Neural crest cell (in vitro differentiated cells): ENCODE results near the gene ROBO1. TPM values are rescaled to one million over a fixed set of nuclear protein-coding genes. Genes with fewer than 3 reads are reported as not detected.
"Not testable (repeated sequence)": the region's sequence is repeated elsewhere in the genome, so short reads cannot be mapped to it uniquely, and the experiment has no call there.

Source experiments
- DNase-seq: peaks from one replicate; pipeline ENCODE4 v3.0.0; 2021; ENCODE audit warnings: low read depth, mixed read lengths, low spot score
- H3K27ac Mint-ChIP-seq: one replicate; pipeline ENCODE4 v1.8.0; 2021; ENCODE audit warnings: mild to moderate bottlenecking, mixed read lengths; ENCODE audit not compliant: unreplicated experiment
- H3K27me3 Mint-ChIP-seq: 2 replicates; pipeline ENCODE4 v1.8.0; 2021; ENCODE audit warnings: low read depth, mild to moderate bottlenecking, mixed read lengths
- H3K36me3 Mint-ChIP-seq: 2 replicates; pipeline ENCODE4 v1.8.0; 2021; ENCODE audit warnings: low read depth, mild to moderate bottlenecking, mixed read lengths
- H3K4me1 Mint-ChIP-seq: 2 replicates; pipeline ENCODE4 v1.8.0; 2021; ENCODE audit warnings: mixed read lengths
- H3K4me3 Mint-ChIP-seq: one replicate; pipeline ENCODE4 v1.8.0; 2021; ENCODE audit warnings: mild to moderate bottlenecking, mixed read lengths
- H3K9me3 Mint-ChIP-seq: 2 replicates; pipeline ENCODE4 v1.8.0; 2021; ENCODE audit warnings: mixed read lengths
- total RNA-seq: library from RNA; stranded (reverse); gene quantifications from 2 replicates; pipeline ENCODE4 v1.2.1, GENCODE V29; 2021
- TF ChIP-seq, protein P1 (sequence below): fragments of 200-600 bp; sonication (generic); conservative IDR thresholded peaks from 2 replicates; pipeline ENCODE4 v1.5.0; 2021; ENCODE audit warnings: antibody characterized with exemption, mild to moderate bottlenecking

ROBO1 gene
- total RNA-seq, 1 donor from 2014 or later = 88.7 TPM

DNA sequence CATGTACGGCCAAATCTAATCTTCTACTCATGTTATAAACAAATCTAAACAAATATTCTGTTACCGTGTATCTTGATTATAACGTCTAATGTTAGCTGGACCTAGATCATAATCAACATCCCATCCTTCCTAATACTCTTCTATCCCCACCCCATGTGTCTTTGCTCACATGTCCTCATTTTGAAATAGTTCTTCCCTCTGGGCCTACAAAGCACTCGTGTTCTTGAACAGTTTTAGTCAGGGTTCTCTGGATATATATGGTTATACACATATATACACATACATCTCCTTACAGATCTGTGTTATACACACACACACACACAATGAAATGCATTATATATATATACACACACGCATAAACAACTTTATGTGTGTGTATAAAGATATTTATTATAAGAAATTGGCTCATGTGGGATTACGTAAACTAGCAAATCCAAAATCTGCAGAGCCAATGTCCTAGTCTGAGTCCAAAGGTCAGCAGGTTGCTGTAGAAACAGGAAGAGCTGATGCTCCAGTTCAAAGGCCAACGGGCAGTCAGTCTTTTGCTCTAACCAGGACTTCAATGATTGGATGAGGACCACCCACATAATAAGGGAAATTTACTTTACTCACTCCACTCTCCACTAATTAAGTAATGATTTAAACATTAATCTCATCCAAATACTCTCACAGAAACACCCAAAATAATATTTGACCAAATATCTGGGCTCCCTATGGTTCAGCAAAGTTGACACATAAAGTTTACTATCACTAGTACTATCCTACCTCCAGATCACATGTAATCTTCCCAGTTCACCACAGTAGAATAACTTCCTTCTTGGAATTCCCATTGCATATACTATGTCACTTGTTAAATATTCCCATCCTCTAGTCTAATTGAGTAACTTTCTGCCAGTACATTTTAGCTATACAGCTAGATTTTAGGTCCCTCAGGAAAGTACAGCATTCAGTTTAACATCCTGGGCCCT lies 450.0 kb downstream of the ROBO1 start:
- Mint-ChIP-seq H3K4me1 (no peaks in the 10 kb centered on the region), H3K27ac (no peak overlapping the region), H3K4me3 (no peak overlapping the region), H3K36me3 (no peaks in the 10 kb centered on the region), H3K9me3 (no peaks in the 10 kb centered on the region), H3K27me3 (no peaks in the 10 kb centered on the region)
- TF ChIP-seq, protein P1, sequence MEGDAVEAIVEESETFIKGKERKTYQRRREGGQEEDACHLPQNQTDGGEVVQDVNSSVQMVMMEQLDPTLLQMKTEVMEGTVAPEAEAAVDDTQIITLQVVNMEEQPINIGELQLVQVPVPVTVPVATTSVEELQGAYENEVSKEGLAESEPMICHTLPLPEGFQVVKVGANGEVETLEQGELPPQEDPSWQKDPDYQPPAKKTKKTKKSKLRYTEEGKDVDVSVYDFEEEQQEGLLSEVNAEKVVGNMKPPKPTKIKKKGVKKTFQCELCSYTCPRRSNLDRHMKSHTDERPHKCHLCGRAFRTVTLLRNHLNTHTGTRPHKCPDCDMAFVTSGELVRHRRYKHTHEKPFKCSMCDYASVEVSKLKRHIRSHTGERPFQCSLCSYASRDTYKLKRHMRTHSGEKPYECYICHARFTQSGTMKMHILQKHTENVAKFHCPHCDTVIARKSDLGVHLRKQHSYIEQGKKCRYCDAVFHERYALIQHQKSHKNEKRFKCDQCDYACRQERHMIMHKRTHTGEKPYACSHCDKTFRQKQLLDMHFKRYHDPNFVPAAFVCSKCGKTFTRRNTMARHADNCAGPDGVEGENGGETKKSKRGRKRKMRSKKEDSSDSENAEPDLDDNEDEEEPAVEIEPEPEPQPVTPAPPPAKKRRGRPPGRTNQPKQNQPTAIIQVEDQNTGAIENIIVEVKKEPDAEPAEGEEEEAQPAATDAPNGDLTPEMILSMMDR = no peak
- DNase-seq = no peak

DNA sequence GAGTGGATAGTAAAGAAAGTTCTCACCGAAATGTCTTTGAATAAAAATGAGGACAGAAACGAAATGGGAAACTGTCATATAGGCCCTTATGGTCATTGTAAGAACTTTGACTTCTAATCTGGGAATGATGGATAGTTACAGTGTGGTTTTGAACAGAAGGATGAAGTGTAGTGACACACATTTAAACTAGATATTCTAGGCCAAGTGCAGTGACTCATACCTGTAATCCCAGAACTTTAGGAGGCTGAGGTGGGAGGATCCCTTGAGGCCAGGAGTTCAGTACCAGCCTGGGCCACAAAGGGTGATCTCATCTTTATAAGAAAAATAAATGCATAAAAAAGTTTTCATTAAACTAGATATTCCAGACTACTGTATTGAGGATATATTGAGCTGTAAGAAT lies 452.8 kb downstream of the ROBO1 start:
- Mint-ChIP-seq H3K4me1 (no peaks in the 10 kb centered on the region), H3K4me3 (no peak overlapping the region), H3K36me3 (no peaks in the 10 kb centered on the region), H3K27me3 (no peaks in the 10 kb centered on the region), H3K9me3 (no peaks in the 10 kb centered on the region), H3K27ac (no peak overlapping the region)
- TF ChIP-seq, protein P1 = no peak
- DNase-seq = no peak

DNA sequence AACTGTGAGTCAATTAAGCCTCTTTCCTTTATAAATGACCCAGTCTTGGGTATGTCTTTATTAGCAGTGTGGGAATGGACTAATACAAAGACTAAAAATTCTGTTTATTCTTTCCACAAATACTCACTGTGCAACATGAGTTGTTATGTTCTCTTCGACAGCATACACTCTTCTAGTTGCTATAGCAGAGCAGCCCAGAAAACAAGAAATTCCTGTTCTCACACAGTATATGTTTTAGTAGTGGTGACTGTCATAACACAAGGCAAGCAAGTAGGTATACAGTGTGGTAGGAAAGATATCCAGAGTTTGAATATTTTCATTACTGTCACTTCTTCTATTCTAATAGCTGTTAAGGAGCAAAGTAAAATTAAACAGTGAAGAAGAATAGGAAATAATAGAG lies 453.3 kb downstream of the ROBO1 start:
- TF ChIP-seq, protein P1 = no peak
- no peak overlapping the region for H3K4me3 Mint-ChIP-seq
- H3K36me3 Mint-ChIP-seq = no peaks in the 10 kb centered on the region
- no peak overlapping the region for H3K27ac Mint-ChIP-seq
- no peaks in the 10 kb centered on the region for H3K4me1 Mint-ChIP-seq
- H3K9me3 Mint-ChIP-seq = no peaks in the 10 kb centered on the region
- no peak for DNase-seq
- no peaks in the 10 kb centered on the region for H3K27me3 Mint-ChIP-seq

DNA sequence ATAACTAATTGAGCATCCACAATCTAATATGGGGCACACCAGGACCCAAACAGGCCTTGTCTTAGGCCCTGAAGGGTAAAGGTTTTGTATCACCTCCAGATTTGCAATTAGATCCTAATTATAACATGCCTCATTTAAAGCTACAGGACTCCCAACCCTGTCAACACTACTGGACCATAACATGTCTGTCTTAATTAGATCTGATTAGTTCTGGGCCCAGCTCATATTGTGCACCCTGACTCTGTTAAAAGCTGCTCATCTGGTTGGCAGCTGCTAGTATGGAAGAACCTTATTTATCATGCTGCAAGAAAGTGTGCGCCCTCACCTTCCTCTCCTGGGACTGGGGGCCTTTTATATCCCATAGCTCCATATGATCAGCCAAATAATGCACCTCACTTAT lies 457.8 kb downstream of the ROBO1 start:
- no peak for DNase-seq
- Mint-ChIP-seq H3K27ac (no peak overlapping the region), H3K36me3 (no peaks in the 10 kb centered on the region), H3K9me3 (no peaks in the 10 kb centered on the region), H3K27me3 (no peaks in the 10 kb centered on the region), H3K4me1 (no peaks in the 10 kb centered on the region), H3K4me3 (no peak overlapping the region)
- TF ChIP-seq, protein P1 = no peak

DNA sequence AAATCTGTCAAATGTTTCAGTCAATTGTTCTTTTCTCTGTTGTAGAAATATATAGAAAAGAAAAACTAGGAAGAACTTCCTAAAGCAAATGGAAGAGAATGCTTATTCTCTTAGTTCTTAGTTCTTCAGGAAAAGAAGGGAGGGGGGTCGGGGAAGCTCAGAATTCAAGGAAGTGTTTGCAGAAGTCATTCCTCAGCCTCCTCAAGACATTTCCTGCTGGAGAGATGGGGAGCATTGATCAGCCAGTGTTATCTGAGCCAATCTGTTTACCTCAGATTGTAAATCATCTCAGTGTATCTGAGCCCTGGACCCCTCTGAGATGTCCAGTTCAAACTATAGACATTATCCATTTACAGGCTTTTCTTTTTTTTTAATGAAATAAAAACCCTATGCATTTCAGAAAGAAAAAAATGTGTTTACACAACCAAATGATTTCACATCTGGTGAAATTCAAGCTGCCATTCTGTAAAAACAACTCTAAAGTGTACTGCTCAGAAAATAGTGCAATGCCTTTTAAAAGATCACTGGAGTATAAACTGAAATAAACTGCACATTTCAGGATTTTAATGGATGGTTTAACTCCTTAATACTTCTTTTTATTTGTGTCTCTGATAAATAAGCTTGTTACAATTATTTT lies 460.7 kb downstream of the ROBO1 start:
- TF ChIP-seq, protein P1 = no peak
- no peaks in the 10 kb centered on the region for H3K9me3 Mint-ChIP-seq
- no peak for DNase-seq
- H3K4me3 Mint-ChIP-seq = no peak overlapping the region
- no peaks in the 10 kb centered on the region for H3K27me3 Mint-ChIP-seq
- no peak overlapping the region for H3K27ac Mint-ChIP-seq
- H3K36me3 Mint-ChIP-seq = no peaks in the 10 kb centered on the region
- no peaks in the 10 kb centered on the region for H3K4me1 Mint-ChIP-seq

DNA sequence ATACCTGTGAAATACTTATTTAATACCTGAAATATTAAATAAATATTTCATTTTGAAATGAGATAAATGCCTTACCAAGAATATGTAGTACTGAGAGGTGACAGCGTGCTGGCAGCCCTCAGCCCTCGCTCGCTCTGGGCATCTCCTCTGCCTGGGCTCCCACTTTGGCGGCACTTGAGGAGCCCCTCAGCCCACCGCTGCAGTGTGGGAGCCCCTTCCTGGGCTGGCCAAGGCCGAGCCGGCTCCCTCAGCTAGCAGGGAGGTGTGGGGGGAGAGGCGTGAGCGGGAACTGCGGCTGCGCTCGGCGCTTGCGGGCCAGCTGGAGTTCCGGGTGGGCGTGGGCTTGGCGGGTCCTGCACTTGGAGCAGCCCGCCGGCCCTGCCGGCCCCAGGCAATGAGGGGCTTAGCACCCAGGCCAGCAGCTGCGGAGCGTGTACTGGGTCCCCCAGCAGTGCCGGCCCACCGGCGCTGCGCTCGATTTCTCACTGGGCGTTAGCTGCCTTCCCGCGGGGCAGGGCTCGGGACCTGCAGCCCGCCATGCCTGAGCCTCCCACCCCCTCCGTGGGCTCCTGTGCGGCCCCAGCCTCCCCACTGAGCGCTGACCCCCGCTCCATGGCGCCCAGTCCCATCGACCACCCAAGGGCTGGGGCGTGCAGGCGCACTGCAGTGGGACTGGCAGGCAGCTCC lies 467.7 kb downstream of the ROBO1 start:
- not testable (repeated sequence) for DNase-seq, H3K4me3 Mint-ChIP-seq

More for the DNA sequence above, 467.7 kb downstream of the ROBO1 start:
- not testable (repeated sequence) for H3K36me3 Mint-ChIP-seq, H3K9me3 Mint-ChIP-seq, H3K27me3 Mint-ChIP-seq, H3K27ac Mint-ChIP-seq
- H3K4me1 Mint-ChIP-seq = peaks cover 14% of the 10 kb centered on the region
